GM18868 (cell line): Measurements from ENCODE around the gene GOLGA1.
"Not testable (repeated sequence)": the region's sequence is repeated elsewhere in the genome, so short reads cannot be mapped to it uniquely, and the experiment has no call there.

Experiments
- ATAC-seq: cut with Tn5 transposase; IDR thresholded peaks from one replicate; pipeline ENCODE4 v1.9.1; 2021; ENCODE audit warnings: mild to moderate bottlenecking, moderate library complexity; ENCODE audit not compliant: unreplicated experiment

The GOLGA1 gene

GRCh38 chr9:124940894-124941678 lies at the start of gene GOLGA1:
TSS of gene GOLGA1 (minus strand) at chr9:124941083. CDS start at chr9:124938711, 2,372 bp downstream.
- peak; percentile 82 for ATAC-seq

- ATAC-seq = no peak
Measured at GRCh38 chr9:124983698-124984097, 42.8 kb upstream of the GOLGA1 start.

GRCh38 chr9:124980431-124980830 lies 39.5 kb upstream of the GOLGA1 start:
- no peak for ATAC-seq

- ATAC-seq = no peak
Measured at GRCh38 chr9:124975131-124975530, 34.2 kb upstream of the GOLGA1 start.

GRCh38 chr9:124973807-124974206 lies 32.9 kb upstream of the GOLGA1 start:
- no peak for ATAC-seq

GRCh38 chr9:124972241-124972770 lies 31.4 kb upstream of the GOLGA1 start:
- no peak for ATAC-seq

GRCh38 chr9:124969401-124969800 lies 28.5 kb upstream of the GOLGA1 start:
- ATAC-seq = no peak

- ATAC-seq = no peak
Measured at GRCh38 chr9:124968238-124968637, 27.4 kb upstream of the GOLGA1 start.

GRCh38 chr9:124965775-124966568 lies 25.1 kb upstream of the GOLGA1 start:
- ATAC-seq = not testable (repeated sequence)

GRCh38 chr9:124964604-124965003 lies 23.7 kb upstream of the GOLGA1 start:
- no peak for ATAC-seq

GRCh38 chr9:124964056-124964455 lies 23.2 kb upstream of the GOLGA1 start:
- no peak for ATAC-seq

- no peak for ATAC-seq
Measured at GRCh38 chr9:124960409-124960752, 19.5 kb upstream of the GOLGA1 start.

- not testable (repeated sequence) for ATAC-seq
Measured at GRCh38 chr9:124959671-124960408, 19.0 kb upstream of the GOLGA1 start.

- ATAC-seq = no peak
Measured at GRCh38 chr9:124954255-124954654, 13.4 kb upstream of the GOLGA1 start.

- no peak for ATAC-seq
Measured at GRCh38 chr9:124950050-124950718, 9.3 kb upstream of the GOLGA1 start.

- ATAC-seq = no peak
Measured at GRCh38 chr9:124949387-124949786, 8.5 kb upstream of the GOLGA1 start.

GRCh38 chr9:124947727-124948391 lies 7.0 kb upstream of the GOLGA1 start:
- no peak for ATAC-seq

- ATAC-seq = no peak
Measured at GRCh38 chr9:124946167-124946566, 5.3 kb upstream of the GOLGA1 start.

- peak; percentile 25 for ATAC-seq
Measured at GRCh38 chr9:124941679-124942561, 1.0 kb upstream of the GOLGA1 start.
